Psoas muscle (tissue), 8 donors: ENCODE measurements around the gene TRPM3. TPM values are rescaled to one million over a fixed set of nuclear protein-coding genes. Genes with fewer than 3 reads are reported as not detected.

Source experiments
- ATAC-seq, 4 donors: fragments of 200-7000 bp; cut with Tn5 transposase; one replicate each; pipeline ENCODE4 v1.9.1; 2020; ENCODE audit warnings: moderate library complexity in 3 of 4, mild to moderate bottlenecking in 2 of 4
- DNase-seq, 2 donors: peaks; one replicate each; pipeline ENCODE4 v3.0.0-alpha.2; 2020
- H3K27ac ChIP-seq: fragments of 200-600 bp; one replicate; pipeline ENCODE4 v1.8.0; 2022
- H3K27me3 ChIP-seq, 3 donors: fragments of 200-600 bp in 1 of 3; one replicate each; pipeline versions ENCODE4 v1.6.1 to v1.8.0; 2013 to 2022; ENCODE audit warnings: low read length in 2 of 3, mild to moderate bottlenecking in 2 of 3, moderate library complexity in 1 of 3; ENCODE audit not compliant: insufficient read depth in 3 of 3
- H3K36me3 ChIP-seq, 2 donors: fragments of 200-600 bp in 1 of 2; one replicate each; pipeline versions ENCODE4 v1.6.1 to v1.8.0; 2013 to 2022; ENCODE audit warnings: low read depth in 1 of 2, mild to moderate bottlenecking in 1 of 2, moderate library complexity in 1 of 2; ENCODE audit not compliant: insufficient read depth in 1 of 2
- H3K4me1 ChIP-seq: fragments of 200-600 bp; one replicate; pipeline ENCODE4 v1.8.0; 2022
- H3K4me3 ChIP-seq: fragments of 200-600 bp; one replicate; pipeline ENCODE4 v1.8.0; 2022; ENCODE audit warnings: mild to moderate bottlenecking
- H3K9me3 ChIP-seq: fragments of 200-600 bp; one replicate; pipeline ENCODE4 v1.8.0; 2022
- CTCF ChIP-seq: fragments of 200-600 bp; IDR thresholded peaks from one replicate; pipeline ENCODE4 v1.8.0; 2022; ENCODE audit warnings: antibody characterized with exemption
- WGBS, 3 donors: extraction: QIAGEN DNeasy Blood & Tissue Kit; methylation state at CpG; one replicate each; pipeline versions ENCODE4 v1.1.6 to v1.1.7; 2013; 5-methylcytosine and 5-hydroxymethylcytosine counted together
- intact Hi-C, 2 donors: fragments of 100-400 bp; cut with DNase I; formaldehyde crosslinking; loops; one replicate each; pipeline versions ENCODE4 v1.11.0 to v1.14.2; 2022
- polyA plus RNA-seq, 3 donors: library from polyadenylated mRNA; stranded (reverse); fragments of 200-250 nt; gene quantifications; one replicate each; pipeline ENCODE4 v1.2.3, GENCODE V29; 2013
- total RNA-seq, 4 donors: library from RNA; stranded (reverse); fragmentation: NEBNext Ultra II Directional in 2 of 4; extraction: Animal tissue kit (Norgen Biotek cat#: 25700) in 2 of 4; gene quantifications; one replicate each; pipeline versions ENCODE4 v1.2.1 to v1.2.4, GENCODE V29; 2021 to 2023
- donor health status: healthy with polysubstance abuse.
- donor health status: DM: no; HTN: no; CAD: no; lungs with moderate emphysema.
- donor health status: Bipolar disorder and iron deficiency.
- donor health status: healthy.
- donor health status: DM: yes; HTN: yes; CAD: no.
- donor health status: DM: no; HTN: no; CAD: no.
- donor health status: DM: no; HTN: no; CAD: no.
- donor health status: DM: yes; HTN: yes; CAD: no.

The TRPM3 gene
- total and polyA plus RNA-seq, 7 donors, result 0.01 to 0.16 (median 0.06) TPM; not detected in 3

DNA sequence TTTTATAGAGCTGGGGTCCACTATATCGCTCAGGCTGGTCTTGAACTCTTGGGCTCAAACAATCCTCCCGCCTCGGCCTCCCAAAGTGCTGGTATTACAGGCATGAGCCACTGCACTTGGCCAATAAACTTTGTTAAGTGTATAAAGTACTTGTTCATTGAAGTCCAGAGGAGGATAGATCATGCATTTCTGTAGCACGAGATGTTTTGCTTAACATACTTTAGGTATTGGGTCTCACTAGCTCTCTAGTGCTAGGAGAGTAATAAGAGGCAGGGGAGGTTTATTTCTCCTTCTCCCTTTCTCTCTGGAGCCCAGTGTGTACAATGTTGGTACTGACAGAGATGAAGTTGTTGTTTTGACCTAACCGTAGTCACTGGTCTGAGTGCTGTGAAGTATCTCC lies 581.4 kb downstream of the TRPM3 start:
- Histone ChIP-seq H3K4me1 (no peaks in the 10 kb centered on the region), H3K4me3 (no peak overlapping the region), H3K36me3 (no peaks in the 10 kb centered on the region), H3K27me3 (no peaks in the 10 kb centered on the region), H3K9me3 (no peaks in the 10 kb centered on the region), H3K27ac (no peak overlapping the region)
- TF ChIP-seq CTCF, result no peak
- 90 to 96% (median 94%) methylated on average over 5 of the region's 5 CpGs for WGBS, 3 donors
- no peak for ATAC-seq
- intact Hi-C loops, result no loop called here
- no peak for DNase-seq

GRCh38 chr9:70539526-70539925 lies 581.9 kb downstream of the TRPM3 start:
- no peaks in the 10 kb centered on the region for H3K4me1 ChIP-seq
- no peak for ATAC-seq
- no peaks in the 10 kb centered on the region for H3K27me3 ChIP-seq
- DNase-seq, result no peak
- intact Hi-C loops, result no loop called here
- H3K27ac ChIP-seq, result no peak overlapping the region
- no peaks in the 10 kb centered on the region for H3K9me3 ChIP-seq
- 53 to 66% (median 63%) methylated on average over 1 of the region's 1 CpG for WGBS, 3 donors
- H3K4me3 ChIP-seq, result no peak overlapping the region
- no peak for TF ChIP-seq CTCF
- no peaks in the 10 kb centered on the region for H3K36me3 ChIP-seq

- Histone ChIP-seq H3K36me3 (no peaks in the 10 kb centered on the region), H3K4me1 (no peaks in the 10 kb centered on the region), H3K4me3 (no peak overlapping the region), H3K9me3 (no peaks in the 10 kb centered on the region), H3K27ac (no peak overlapping the region), H3K27me3 (no peaks in the 10 kb centered on the region)
- 76 to 81% (median 79%) methylated on average over 1 of the region's 1 CpG for WGBS, 3 donors
- intact Hi-C loops, result no loop called here
- TF ChIP-seq CTCF, result no peak
- no peak for ATAC-seq
- DNase-seq, result no peak
Measured at GRCh38 chr9:70539001-70539400, 582.4 kb downstream of the TRPM3 start.

GRCh38 chr9:70537084-70537483 lies 584.3 kb downstream of the TRPM3 start:
- H3K9me3 ChIP-seq, result no peaks in the 10 kb centered on the region
- no peak overlapping the region for H3K4me3 ChIP-seq
- no peaks in the 10 kb centered on the region for H3K27me3 ChIP-seq
- TF ChIP-seq CTCF, result no peak
- ATAC-seq, result no peak
- H3K27ac ChIP-seq, result no peak overlapping the region
- no peaks in the 10 kb centered on the region for H3K36me3 ChIP-seq
- intact Hi-C loops, result no loop called here
- DNase-seq, result no peak
- WGBS, 3 donors, result 95 to 97% (median 97%) methylated on average over 21 of the region's 21 CpGs
- no peaks in the 10 kb centered on the region for H3K4me1 ChIP-seq

- Histone ChIP-seq H3K36me3 (no peaks in the 10 kb centered on the region), H3K4me1 (no peaks in the 10 kb centered on the region), H3K4me3 (no peak overlapping the region), H3K27me3 (no peaks in the 10 kb centered on the region), H3K9me3 (no peaks in the 10 kb centered on the region), H3K27ac (no peak overlapping the region)
- ATAC-seq (no peak), DNase-seq (no peak)
- 84 to 91% (median 91%) methylated on average over 16 of the region's 16 CpGs for WGBS, 3 donors
- no peak for TF ChIP-seq CTCF
- intact Hi-C loops, result no loop called here
Measured at GRCh38 chr9:70535546-70536323, 585.7 kb downstream of the TRPM3 start.
